Neural progenitor cell (in vitro differentiated cells): ENCODE measurements around the gene COL11A2. TPM values are rescaled to one million over a fixed set of nuclear protein-coding genes. Genes with fewer than 3 reads are reported as not detected.

Experiments used
- DNase-seq: peaks from one replicate; pipeline ENCODE4 v3.0.0-alpha.2; 2016; ENCODE audit warnings: low spot score
- H2AFZ ChIP-seq: fragments of 200-600 bp; sonication (generic); replicated peaks from 2 replicates; pipeline ENCODE4 v1.6.1; 2016; ENCODE audit warnings: antibody characterized with exemption
- H3F3A ChIP-seq: fragments of 200-600 bp; sonication (generic); 2 replicates; pipeline ENCODE4 v1.6.1; 2016; ENCODE audit warnings: antibody characterized with exemption, low read depth
- H3K27ac ChIP-seq: fragments of 200-600 bp; sonication (generic); 2 replicates; pipeline ENCODE4 v1.5.1; 2016; ENCODE audit warnings: mild to moderate bottlenecking
- H3K27me3 ChIP-seq: fragments of 200-600 bp; sonication (generic); 2 replicates; pipeline ENCODE4 v1.6.1; 2016; ENCODE audit warnings: mild to moderate bottlenecking, moderate library complexity
- H3K36me3 ChIP-seq: fragments of 200-600 bp; sonication (generic); 2 replicates; pipeline ENCODE4 v1.5.1; 2016
- H3K4me1 ChIP-seq: fragments of 200-600 bp; sonication (generic); 2 replicates; pipeline ENCODE4 v1.6.1; 2016; ENCODE audit warnings: mixed run types
- H3K4me2 ChIP-seq: fragments of 200-600 bp; sonication (generic); 2 replicates; pipeline ENCODE4 v1.6.1; 2016
- H3K4me3 ChIP-seq: fragments of 200-600 bp; sonication (generic); 2 replicates; pipeline ENCODE4 v1.5.1; 2016
- H3K79me2 ChIP-seq: fragments of 200-600 bp; sonication (generic); 2 replicates; pipeline ENCODE4 v1.6.1; 2016; ENCODE audit warnings: low read depth
- H3K9ac ChIP-seq: fragments of 200-600 bp; sonication (generic); 2 replicates; pipeline ENCODE4 v1.6.1; 2016
- H3K9me3 ChIP-seq: fragments of 200-600 bp; sonication (generic); 2 replicates; pipeline ENCODE4 v1.5.1; 2016; ENCODE audit warnings: low read depth
- H4K20me1 ChIP-seq: fragments of 200-600 bp; sonication (generic); 2 replicates; pipeline ENCODE4 v1.6.1; 2016; ENCODE audit warnings: low read depth
- H3K27ac Mint-ChIP-seq: 3 replicates; pipeline ENCODE4 v1.8.0; 2021; ENCODE audit warnings: mixed read lengths
- H3K27me3 Mint-ChIP-seq: 2 replicates; pipeline ENCODE4 v1.8.0; 2022; ENCODE audit warnings: low read depth, mild to moderate bottlenecking, inconsistent platforms, moderate library complexity, mixed read lengths; ENCODE audit not compliant: insufficient read depth
- H3K36me3 Mint-ChIP-seq: 3 replicates; pipeline ENCODE4 v1.8.0; 2021; ENCODE audit warnings: mixed read lengths
- H3K4me1 Mint-ChIP-seq: 3 replicates; pipeline ENCODE4 v1.8.0; 2021; ENCODE audit warnings: mixed read lengths
- H3K4me3 Mint-ChIP-seq: 3 replicates; pipeline ENCODE4 v1.8.0; 2021; ENCODE audit warnings: mild to moderate bottlenecking, moderate library complexity, mixed read lengths
- H3K9me3 Mint-ChIP-seq: 3 replicates; pipeline ENCODE4 v1.8.0; 2020; ENCODE audit warnings: mixed read lengths
- CTCF ChIP-seq: fragments of 200-600 bp; sonication (generic); IDR thresholded peaks from 2 replicates; pipeline ENCODE4 v1.5.1; 2017; ENCODE audit warnings: antibody characterized with exemption, mild to moderate bottlenecking
- EZH2 ChIP-seq: fragments of 200-600 bp; sonication (generic); IDR thresholded peaks from 2 replicates; pipeline ENCODE4 v1.6.1; 2017; ENCODE audit warnings: antibody characterized with exemption, mild to moderate bottlenecking, moderate library complexity
- EZH2phosphoT487 ChIP-seq: fragments of 200-600 bp; sonication (generic); IDR thresholded peaks from 2 replicates; pipeline ENCODE4 v1.6.1; 2017; ENCODE audit warnings: antibody characterized with exemption
- total RNA-seq: library from RNA; depleted of rRNA; stranded (reverse); fragments of >200 nt; gene quantifications from 2 replicates; pipeline ENCODE4 v1.2.3, GENCODE V29; 2015; ENCODE audit warnings: low replicate concordance

COL11A2 gene
- total RNA-seq, 1 donor from 2014 or later = 0.49 TPM

- Histone ChIP-seq H3K4me3 (no peak overlapping the region), H3K4me1 (no peaks in the 10 kb centered on the region), H3K9me3 (no peaks in the 10 kb centered on the region), H3K36me3 (no peaks in the 10 kb centered on the region), H3K27me3 (no peaks in the 10 kb centered on the region), H3K9ac (no peak overlapping the region), H2AFZ (no peak overlapping the region), H3F3A (no peaks in the 10 kb centered on the region), H3K79me2 (no peaks in the 10 kb centered on the region), H4K20me1 (no peaks in the 10 kb centered on the region), H3K4me2 (no peak overlapping the region), H3K27ac (no peak overlapping the region)
- peaks cover 2% of the 10 kb centered on the region for H3K4me1 Mint-ChIP-seq
- DNase-seq = no peak
- H3K36me3 Mint-ChIP-seq = no peaks in the 10 kb centered on the region
- TF ChIP-seq EZH2 = no peak
- no peak for TF ChIP-seq CTCF
- TF ChIP-seq EZH2phosphoT487 = no peak
- H3K27ac Mint-ChIP-seq = peak overlapping the region; percentile 37
- peaks cover 5% of the 10 kb centered on the region for H3K27me3 Mint-ChIP-seq
- no peak overlapping the region for H3K4me3 Mint-ChIP-seq
- H3K9me3 Mint-ChIP-seq = no peaks in the 10 kb centered on the region
These were observed 20.2 kb downstream of the COL11A2 start for GRCh38 chr6:33171880-33172687.

DNA sequence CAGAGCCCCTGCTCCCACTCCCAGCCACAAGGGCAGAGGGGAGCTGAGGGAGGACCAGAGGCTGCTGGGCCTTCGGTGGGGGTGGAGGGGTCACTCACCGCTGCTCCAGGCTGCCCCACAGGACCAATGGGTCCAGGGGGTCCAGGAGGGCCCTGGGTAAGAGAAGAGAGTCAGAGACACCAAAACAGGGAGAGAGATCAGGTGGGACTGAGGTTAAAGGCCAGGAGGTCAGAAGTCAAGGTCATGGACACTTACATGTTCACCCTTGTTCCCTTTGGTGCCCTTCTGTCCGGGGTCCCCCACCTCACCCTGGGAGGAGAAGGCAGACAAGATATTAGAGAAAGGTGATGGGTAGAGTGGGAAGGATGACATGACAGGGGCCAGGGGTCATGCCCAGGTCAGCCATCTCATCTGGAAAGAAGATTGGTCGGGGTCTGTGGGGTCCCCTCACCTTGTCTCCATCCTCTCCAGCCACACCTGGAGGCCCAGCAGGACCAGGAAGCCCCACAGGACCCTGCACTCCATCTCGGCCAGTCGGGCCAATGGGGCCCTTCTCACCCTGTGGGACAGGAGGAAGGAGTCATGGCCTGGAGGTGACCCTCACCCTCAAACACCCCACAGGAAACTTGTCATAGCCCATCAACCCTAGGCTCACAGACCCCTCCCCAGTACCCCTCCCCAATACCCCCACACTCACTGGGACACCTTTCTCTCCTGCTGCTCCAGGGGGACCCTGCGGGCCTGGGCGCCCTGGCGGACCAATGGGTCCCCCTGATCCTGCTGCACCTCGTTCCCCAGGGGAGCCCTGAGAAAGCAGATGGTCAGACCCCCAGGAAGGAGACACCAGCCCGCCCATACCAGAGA lies 21.0 kb downstream of the COL11A2 start:
- Histone ChIP-seq H3K27ac (no peak overlapping the region), H3K36me3 (no peaks in the 10 kb centered on the region), H3K4me2 (no peak overlapping the region), H3K4me3 (no peak overlapping the region), H3K9ac (no peak overlapping the region), H3K4me1 (no peaks in the 10 kb centered on the region), H3K9me3 (no peaks in the 10 kb centered on the region), H3K27me3 (no peaks in the 10 kb centered on the region), H4K20me1 (no peaks in the 10 kb centered on the region), H3K79me2 (no peaks in the 10 kb centered on the region), H3F3A (no peaks in the 10 kb centered on the region), H2AFZ (no peak overlapping the region)
- Mint-ChIP-seq H3K4me3 (no peak overlapping the region), H3K27ac (no peak overlapping the region), H3K36me3 (no peaks in the 10 kb centered on the region), H3K9me3 (no peaks in the 10 kb centered on the region), H3K4me1 (peaks cover 2% of the 10 kb centered on the region), H3K27me3 (peaks cover 2% of the 10 kb centered on the region)
- TF ChIP-seq CTCF (no peak), EZH2 (no peak), EZH2phosphoT487 (no peak)
- DNase-seq = no peak

DNA sequence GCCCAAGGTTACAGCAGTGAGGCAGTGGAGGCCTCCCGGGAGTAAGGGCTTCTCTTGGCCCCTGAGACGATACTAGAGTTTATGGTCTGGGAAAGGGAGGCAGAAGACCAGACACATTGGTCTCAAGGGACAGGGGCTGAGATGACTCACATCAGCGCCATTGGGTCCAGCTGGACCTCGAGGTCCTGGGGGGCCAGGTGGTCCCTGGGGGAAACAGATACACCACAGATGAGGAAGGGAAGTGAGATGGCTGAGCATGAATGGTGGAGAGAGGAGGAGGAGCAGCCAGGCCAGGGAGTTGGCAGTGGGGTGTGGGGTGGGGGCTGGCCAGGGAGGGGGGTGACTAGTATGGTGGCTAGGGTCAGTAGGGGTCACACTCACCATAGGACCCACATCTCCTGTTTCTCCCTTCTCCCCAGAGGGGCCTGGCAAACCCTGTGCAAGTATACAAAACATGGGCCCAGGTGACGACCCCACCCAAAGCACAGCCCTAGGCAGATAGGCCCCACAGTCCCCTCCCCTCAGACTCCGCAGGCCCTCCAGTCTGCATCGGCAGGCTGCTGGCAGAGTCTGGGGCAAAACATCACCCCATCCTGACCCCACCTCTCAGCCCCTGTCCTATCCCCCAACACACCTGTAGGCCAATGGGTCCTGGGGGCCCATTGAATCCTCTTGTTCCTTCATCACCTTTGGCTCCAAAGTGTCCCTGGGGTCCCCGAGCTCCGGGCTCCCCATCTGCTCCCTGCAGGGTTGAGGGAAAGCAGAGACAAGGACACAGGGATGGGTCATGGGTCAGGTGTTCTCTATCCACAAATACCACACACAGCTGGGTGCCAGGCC lies 21.9 kb downstream of the COL11A2 start:
- H3K9me3 Mint-ChIP-seq = no peaks in the 10 kb centered on the region
- no peak for DNase-seq

More for the DNA sequence above, 21.9 kb downstream of the COL11A2 start:
- Histone ChIP-seq H3K36me3 (no peaks in the 10 kb centered on the region), H3F3A (no peaks in the 10 kb centered on the region), H3K9ac (no peak overlapping the region), H4K20me1 (no peaks in the 10 kb centered on the region), H3K4me3 (no peak overlapping the region), H3K9me3 (no peaks in the 10 kb centered on the region), H2AFZ (no peak overlapping the region), H3K4me2 (no peak overlapping the region), H3K4me1 (no peaks in the 10 kb centered on the region), H3K27ac (no peak overlapping the region), H3K79me2 (no peaks in the 10 kb centered on the region), H3K27me3 (no peaks in the 10 kb centered on the region)
- Mint-ChIP-seq H3K27ac (peak overlapping the region; percentile 83), H3K36me3 (no peaks in the 10 kb centered on the region), H3K4me1 (peaks cover 2% of the 10 kb centered on the region), H3K27me3 (peaks cover 6% of the 10 kb centered on the region), H3K4me3 (no peak overlapping the region)
- TF ChIP-seq EZH2 = no peak
- no peak for TF ChIP-seq EZH2phosphoT487
- TF ChIP-seq CTCF = no peak
